ENCODE data around the gene TECPR2. TPM values are rescaled to one million over a fixed set of nuclear protein-coding genes. Genes with fewer than 3 reads are reported as not detected.

Gene TECPR2
- total and polyA plus RNA-seq, 10 donors: 1.1 to 46.6 (median 26.7) TPM

DNA sequence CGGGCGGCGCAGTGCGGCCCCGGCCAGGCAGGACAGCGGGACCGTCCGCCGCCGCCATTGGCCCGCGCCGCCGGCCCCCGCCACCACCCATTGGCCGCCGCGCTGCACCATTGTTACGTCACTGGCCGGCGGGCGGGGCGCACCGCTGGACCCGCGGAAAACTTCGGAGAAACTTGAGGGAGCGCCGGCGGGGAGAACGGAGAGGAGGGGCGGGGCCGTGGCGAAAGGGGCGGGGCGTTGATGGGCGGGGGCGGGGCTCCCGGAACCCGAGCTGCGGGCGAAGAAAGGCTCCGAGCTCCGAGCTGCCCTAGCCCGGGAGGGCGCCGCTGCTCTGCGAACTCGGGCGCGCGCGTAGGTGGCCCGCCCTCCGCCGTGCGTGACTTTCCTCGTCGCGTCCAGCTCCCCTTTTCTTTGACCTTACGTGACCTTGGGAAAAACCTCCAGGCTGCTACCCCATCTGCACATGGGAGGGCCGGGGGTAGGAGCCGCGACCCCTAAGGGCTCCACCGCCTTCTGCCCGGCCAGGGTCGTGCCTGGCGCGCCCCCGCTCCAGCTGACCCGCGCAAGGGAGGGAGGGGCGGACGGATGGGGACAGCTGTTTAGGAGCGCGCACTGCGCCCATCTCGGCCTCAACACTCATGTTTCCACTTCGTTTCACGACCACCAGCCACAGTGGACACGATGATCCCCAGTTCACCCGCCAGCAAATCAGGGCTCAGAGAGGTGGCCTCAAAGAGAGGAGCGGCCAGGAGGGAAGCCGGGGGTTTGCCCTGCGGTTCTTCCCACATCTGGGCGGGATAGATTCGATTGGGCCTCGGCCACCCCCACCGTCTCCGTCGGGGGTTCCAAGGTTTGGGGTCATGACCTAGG is 147.2 kb downstream of the TECPR2 start, which contains the start of gene ANKRD9:
TSS of gene ANKRD9 (minus strand) at position 31 of the 870 bp plus-strand sequence. CDS start 1,887 bp downstream, outside the sequence.
- peak within 1 kb of the TSS; percentile 53 to 82 (median 76) for H3K27ac ChIP-seq
- no peaks in the 10 kb centered on the region for H3K9me3 ChIP-seq
- 1 to 2% (median 1%) methylated on average over 49 to 91 of the region's 91 CpGs for WGBS, 5 donors
- DNase-seq: peak; percentile 95
- TF ChIP-seq POLR2A (IDR thresholded peaks at IDR 0.05): no peak
- peak in 2 of 3 donors; percentile 66 to 73 for TF ChIP-seq POLR2AphosphoS5 (IDR thresholded peaks at IDR 0.05)
- TF ChIP-seq, protein P1, sequence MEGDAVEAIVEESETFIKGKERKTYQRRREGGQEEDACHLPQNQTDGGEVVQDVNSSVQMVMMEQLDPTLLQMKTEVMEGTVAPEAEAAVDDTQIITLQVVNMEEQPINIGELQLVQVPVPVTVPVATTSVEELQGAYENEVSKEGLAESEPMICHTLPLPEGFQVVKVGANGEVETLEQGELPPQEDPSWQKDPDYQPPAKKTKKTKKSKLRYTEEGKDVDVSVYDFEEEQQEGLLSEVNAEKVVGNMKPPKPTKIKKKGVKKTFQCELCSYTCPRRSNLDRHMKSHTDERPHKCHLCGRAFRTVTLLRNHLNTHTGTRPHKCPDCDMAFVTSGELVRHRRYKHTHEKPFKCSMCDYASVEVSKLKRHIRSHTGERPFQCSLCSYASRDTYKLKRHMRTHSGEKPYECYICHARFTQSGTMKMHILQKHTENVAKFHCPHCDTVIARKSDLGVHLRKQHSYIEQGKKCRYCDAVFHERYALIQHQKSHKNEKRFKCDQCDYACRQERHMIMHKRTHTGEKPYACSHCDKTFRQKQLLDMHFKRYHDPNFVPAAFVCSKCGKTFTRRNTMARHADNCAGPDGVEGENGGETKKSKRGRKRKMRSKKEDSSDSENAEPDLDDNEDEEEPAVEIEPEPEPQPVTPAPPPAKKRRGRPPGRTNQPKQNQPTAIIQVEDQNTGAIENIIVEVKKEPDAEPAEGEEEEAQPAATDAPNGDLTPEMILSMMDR (IDR thresholded peaks at IDR 0.05 in 8 of 11, conservative IDR thresholded peaks at IDR 0.05 in 3 of 11): peak in 1 of 11 experiments; percentile 6
- intact Hi-C loops (cut with DNase I; ENCODE audit: low total_unique reads): no loop called here
- H3K27me3 ChIP-seq (replicated peaks in 1 of 7): peaks cover 0 to 2% (median 0%) of the 10 kb centered on the region in 7 donors
- H3K4me3 ChIP-seq: peak within 1 kb of the TSS; percentile 43 to 89 (median 68)
- peaks cover 0 to 33% (median 21%) of the 10 kb centered on the region in 6 donors for H3K4me1 ChIP-seq
- H3K36me3 ChIP-seq: peaks cover 0 to 21% (median 0%) of the 10 kb centered on the region in 6 donors

DNA sequence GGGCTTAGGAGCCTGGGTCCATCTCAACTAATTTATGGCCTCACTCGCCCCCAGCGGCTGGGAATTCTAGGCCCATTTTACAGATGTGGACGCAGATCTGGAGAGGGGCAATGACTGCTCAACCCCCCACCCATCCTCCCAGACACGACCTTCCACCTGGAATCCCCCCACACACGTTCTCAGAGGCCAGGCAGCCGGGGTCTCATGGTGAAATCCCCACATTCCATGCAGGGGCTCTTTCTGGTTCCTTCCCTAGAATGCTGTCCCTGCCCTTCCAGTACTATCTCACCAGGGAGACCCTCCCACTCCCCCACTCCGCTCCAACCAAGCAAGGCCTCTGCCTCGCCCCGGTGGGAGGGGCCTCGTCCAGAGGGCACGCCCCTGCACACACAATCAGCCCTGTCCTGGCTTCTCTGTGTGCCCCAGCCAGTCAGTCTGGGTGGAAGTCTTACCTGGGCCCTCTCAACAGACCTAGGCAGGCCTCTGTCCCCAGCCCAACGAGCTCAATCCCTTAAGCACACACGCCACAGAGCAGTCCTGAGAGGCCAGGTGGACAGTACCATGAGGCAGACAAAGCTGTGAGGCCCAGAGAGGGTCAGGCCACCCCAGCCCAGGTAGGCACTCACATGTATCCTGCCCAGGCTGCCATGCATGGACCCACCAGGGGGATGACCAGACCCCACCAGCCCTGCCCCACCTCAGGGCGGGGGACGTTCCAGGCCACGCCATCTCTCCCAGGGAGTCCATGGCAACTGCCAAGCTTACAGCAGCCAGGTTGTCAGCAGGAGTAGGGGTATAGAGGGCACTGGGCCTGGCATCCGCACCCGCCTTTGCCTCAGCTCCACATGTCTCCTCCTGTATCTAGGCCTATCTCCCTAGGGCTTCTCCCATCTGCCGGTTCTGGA is 148.1 kb downstream of the TECPR2 start:
- Histone ChIP-seq H3K36me3 (peaks cover 0 to 17% (median 0%) of the 10 kb centered on the region in 6 donors), H3K9me3 (no peaks in the 10 kb centered on the region), H3K4me1 (peaks cover 0 to 30% (median 19%) of the 10 kb centered on the region in 6 donors), H3K27ac (peak overlapping the region in 1 of 8 donors; percentile 78), H3K4me3 (peak overlapping the region in 6 of 8 donors; percentile 55 to 89 (median 68)), H3K27me3 (replicated peaks in 1 of 7) (peaks cover 0 to 2% (median 0%) of the 10 kb centered on the region in 7 donors)
- WGBS, 5 donors: 52 to 62% (median 56%) methylated on average over 15 to 19 of the region's 19 CpGs
- intact Hi-C loops (cut with DNase I; ENCODE audit: low total_unique reads): no loop called here
- no peak for DNase-seq
- TF ChIP-seq, protein P1 (IDR thresholded peaks at IDR 0.05 in 8 of 11, conservative IDR thresholded peaks at IDR 0.05 in 3 of 11): no peak
- TF ChIP-seq POLR2A (IDR thresholded peaks at IDR 0.05) (no peak), POLR2AphosphoS5 (IDR thresholded peaks at IDR 0.05) (no peak)

DNA sequence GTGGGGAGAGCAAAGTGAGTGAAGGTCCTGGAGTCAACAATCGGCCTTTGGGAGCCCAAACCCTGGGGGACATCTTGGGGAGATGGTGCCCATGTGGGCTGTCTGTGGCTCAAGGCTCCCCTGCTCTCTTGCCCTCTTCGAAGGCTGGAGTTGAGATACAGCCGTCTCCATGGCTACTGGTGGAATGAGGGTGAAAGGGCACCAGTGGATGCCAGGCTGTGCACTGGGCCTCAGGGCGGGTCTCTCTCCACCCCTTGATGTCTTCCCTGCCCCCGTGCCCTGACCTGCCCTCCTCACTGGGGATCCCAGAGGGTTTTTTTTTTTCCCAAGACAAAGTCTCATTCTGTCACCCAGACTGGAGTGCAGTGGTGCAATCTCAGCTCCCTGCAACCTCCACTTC is 148.8 kb downstream of the TECPR2 start:
- intact Hi-C loops (cut with DNase I; ENCODE audit: low total_unique reads): no loop called here
- Histone ChIP-seq H3K36me3 (peaks cover 0 to 10% (median 0%) of the 10 kb centered on the region in 6 donors), H3K4me1 (peaks cover 3 to 34% (median 23%) of the 10 kb centered on the region in 6 donors), H3K4me3 (no peak overlapping the region), H3K9me3 (no peaks in the 10 kb centered on the region), H3K27ac (no peak overlapping the region), H3K27me3 (replicated peaks in 1 of 7) (peaks cover 0 to 2% (median 0%) of the 10 kb centered on the region in 7 donors)
- no peak for DNase-seq
- TF ChIP-seq, protein P1 (IDR thresholded peaks at IDR 0.05 in 8 of 11, conservative IDR thresholded peaks at IDR 0.05 in 3 of 11): no peak
- TF ChIP-seq POLR2A (IDR thresholded peaks at IDR 0.05): no peak
- TF ChIP-seq POLR2AphosphoS5 (IDR thresholded peaks at IDR 0.05): no peak
- WGBS, 5 donors: 89 to 97% (median 95%) methylated on average over 4 to 5 of the region's 5 CpGs

Measured in spleen (tissue), 11 donors.